HG03342 (cell line): ENCODE data around the gene MRPL45.
"Not testable (repeated sequence)": the region's sequence is repeated elsewhere in the genome, so short reads cannot be mapped to it uniquely, and the experiment has no call there.

Experiments used
- ATAC-seq: cut with Tn5 transposase; IDR thresholded peaks from one replicate; pipeline ENCODE4 v1.9.1; 2021; ENCODE audit warnings: mild to moderate bottlenecking, moderate library complexity; ENCODE audit not compliant: unreplicated experiment

MRPL45 gene

GRCh38 chr17:38296834-38297517 lies at the start of gene MRPL45:
TSS of gene MRPL45 (plus strand) at chr17:38297168. CDS start at chr17:38297184, 16 bp downstream.
- peak; percentile 92 for ATAC-seq

DNA sequence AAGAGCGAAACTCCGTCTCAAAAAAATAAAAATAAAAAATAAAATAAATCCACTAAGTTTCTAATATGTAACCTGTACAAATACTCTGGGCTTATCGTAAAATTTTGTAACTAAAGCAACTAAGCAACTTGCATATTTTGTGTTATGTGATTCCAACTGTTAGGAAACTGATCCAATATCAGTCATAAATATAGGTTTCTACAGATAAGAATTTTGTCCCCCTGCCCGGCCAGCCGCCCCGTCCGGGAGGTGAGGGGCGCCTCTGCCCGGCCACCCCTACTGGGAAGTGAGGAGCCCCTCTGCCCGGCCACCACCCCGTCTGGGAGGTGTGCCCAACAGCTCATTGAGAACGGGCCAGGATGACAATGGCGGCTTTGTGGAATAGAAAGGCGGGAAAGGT lies 43.8 kb upstream of the MRPL45 start:
- not testable (repeated sequence) for ATAC-seq

GRCh38 chr17:38254357-38254756 lies 42.6 kb upstream of the MRPL45 start:
- ATAC-seq, result not testable (repeated sequence)

GRCh38 chr17:38257013-38257621 lies 39.9 kb upstream of the MRPL45 start:
- ATAC-seq, result peak; percentile 78

GRCh38 chr17:38265974-38266506 lies 30.9 kb upstream of the MRPL45 start:
- ATAC-seq, result not testable (repeated sequence)

- ATAC-seq, result not testable (repeated sequence)
Measured at GRCh38 chr17:38266571-38266970, 30.4 kb upstream of the MRPL45 start.

DNA sequence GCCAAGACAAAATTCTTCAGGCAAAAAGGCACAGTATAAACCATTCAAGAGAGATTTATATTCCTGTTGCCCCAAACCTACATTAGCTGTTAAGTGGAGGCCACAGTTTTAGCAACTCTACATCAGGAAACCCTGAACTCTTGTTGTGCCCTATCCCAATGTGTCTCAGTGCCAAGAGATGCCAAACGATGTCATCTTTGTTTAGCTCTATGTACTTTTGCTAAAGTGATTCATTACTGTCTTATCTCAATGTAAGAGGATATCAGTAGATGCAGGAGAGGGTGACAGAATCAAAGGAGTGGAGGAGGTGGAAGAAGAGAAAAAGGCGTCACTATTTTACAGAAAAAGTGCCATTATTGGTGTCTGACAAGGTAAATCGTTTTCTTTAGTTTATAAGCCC lies 28.8 kb upstream of the MRPL45 start:
- not testable (repeated sequence) for ATAC-seq

- not testable (repeated sequence) for ATAC-seq
Measured at GRCh38 chr17:38269045-38269444, 27.9 kb upstream of the MRPL45 start.

- ATAC-seq, result not testable (repeated sequence)
Measured at GRCh38 chr17:38269552-38269951, 27.4 kb upstream of the MRPL45 start.

- ATAC-seq, result not testable (repeated sequence)
Measured at GRCh38 chr17:38285994-38286393, 11.0 kb upstream of the MRPL45 start.

DNA sequence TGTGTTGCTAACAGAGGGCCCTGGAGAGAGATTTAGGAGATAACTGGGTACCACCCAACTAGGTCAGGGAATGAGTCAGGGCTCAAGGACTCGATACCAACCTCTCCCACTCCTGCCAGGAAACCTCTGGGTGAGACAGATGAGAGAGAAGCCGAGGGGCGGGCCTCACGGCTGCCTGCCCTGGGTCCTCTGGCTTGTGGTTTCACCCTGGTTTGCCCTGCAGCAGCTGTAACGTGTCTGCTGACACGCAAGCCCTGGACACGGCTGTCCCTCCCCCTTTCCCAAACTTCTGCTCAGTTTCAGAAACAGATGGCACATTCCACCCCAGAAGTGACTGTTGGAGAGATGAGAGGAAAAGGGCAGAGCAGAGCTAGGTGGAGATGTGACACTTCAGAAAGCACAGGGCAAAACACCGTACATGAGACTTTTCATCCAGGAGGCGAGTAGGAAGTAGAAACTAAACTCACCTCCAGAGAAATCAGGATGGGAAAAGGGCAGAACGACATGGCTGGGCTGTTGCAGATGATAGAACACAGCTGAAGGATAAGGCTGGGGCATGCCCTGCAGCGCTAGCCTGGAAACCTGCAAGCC lies 10.4 kb upstream of the MRPL45 start:
- not testable (repeated sequence) for ATAC-seq

GRCh38 chr17:38288217-38288827 lies 8.6 kb upstream of the MRPL45 start:
- ATAC-seq, result not testable (repeated sequence)

DNA sequence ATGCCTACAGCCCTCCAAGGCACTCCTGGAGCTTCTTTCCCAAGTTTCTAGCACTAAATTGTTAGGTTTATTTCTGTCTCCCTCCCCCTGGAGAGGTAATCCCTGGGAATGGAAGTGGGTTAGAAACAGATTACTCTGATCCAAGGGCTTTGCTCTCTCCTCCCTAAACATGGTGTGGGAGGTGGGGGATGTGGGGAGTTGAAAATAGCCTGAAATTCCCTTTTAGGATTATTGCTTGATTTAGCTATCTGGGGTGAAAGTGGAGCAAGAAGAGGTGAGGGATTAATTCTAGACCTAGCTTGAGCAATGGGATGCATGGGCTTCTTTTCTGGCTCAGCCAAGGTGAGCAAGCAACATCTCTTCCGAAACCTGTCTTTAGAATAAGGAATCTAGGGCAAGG lies 7.2 kb upstream of the MRPL45 start:
- not testable (repeated sequence) for ATAC-seq

DNA sequence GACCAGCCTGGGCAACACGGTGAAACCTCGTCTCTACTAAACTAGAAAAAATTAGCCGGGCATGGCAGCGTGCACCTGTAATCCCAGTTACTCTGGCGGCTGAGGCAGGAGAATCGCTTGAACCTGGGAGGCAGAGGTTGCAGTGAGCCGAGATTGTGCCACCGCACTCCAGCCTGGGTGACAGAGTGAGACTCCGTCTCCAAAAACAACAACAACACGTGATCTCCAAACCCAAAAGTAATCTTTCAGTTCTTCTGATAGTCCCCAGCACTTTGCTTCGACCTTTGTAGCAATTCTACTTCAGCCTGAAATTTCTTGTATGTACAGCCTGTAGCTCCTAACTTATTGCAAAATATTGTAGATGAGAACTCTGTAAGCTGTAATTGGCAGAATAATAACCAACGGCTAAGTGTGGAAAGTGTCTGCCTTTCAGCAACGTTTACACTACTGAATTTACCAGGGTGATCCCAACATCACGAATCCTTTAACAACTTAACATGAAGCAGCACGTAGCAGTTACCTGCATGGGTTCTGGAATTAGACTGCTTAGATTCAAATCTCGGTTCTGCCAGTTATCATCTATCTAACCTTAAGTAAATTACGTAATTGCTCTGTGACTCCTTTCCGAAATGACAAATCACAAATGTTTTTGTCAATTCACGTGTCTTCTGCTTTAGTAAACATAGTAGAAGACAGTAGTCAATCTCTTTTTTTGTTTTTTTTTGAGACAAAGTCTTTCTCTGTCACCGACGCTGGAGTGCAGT lies 1.2 kb upstream of the MRPL45 start:
- not testable (repeated sequence) for ATAC-seq

DNA sequence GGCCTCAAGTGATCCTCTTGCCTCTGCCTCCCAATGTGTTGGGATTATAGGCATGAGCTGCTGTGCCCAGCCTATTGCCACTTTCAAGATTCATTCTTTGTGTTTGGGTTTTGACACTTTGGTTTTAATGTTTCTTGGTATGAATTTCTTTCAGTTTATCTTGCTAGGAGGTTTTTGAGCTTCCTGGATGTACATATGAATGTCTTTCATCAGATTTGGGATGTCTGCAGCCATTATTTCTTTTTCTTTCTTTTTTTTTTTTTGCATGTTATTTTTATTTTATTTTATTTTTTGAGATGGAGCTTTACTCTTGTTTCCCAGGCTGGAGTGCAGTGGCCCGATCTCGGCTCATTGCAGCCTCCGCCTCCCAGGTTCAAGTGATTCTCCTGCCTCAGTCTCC lies 18.5 kb downstream of the MRPL45 start:
- ATAC-seq, result no peak

GRCh38 chr17:38317081-38317480 lies 20.1 kb downstream of the MRPL45 start:
- ATAC-seq, result no peak

- ATAC-seq, result no peak
Measured at GRCh38 chr17:38320482-38320881, 23.5 kb downstream of the MRPL45 start.

DNA sequence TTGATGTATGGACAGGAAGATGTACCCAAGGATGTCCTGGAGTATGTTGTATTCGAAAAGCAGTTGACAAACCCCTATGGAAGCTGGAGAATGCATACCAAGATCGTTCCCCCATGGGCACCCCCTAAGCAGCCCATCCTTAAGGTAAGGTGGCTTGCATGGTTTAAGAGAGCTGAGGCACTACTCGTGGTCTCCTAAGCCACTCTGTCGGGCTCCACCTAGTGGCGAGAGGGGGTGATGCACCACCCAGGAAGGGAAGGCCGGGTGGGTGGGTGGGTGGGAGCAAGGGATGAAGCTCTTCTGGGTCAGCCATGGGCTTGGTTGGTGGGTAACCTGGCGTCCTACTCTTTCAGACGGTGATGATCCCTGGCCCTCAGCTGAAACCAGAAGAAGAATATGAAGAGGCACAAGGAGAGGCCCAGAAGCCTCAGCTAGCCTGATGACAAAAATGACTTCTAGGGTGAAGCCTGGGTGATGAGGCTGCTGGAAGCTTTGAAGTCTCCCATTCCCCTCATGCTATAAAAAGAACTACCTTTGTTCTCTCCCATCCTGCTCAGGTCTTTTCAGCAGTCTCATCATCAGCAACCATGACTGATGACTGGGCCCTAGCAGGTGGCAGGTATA lies 25.3 kb downstream of the MRPL45 start:
- no peak for ATAC-seq

DNA sequence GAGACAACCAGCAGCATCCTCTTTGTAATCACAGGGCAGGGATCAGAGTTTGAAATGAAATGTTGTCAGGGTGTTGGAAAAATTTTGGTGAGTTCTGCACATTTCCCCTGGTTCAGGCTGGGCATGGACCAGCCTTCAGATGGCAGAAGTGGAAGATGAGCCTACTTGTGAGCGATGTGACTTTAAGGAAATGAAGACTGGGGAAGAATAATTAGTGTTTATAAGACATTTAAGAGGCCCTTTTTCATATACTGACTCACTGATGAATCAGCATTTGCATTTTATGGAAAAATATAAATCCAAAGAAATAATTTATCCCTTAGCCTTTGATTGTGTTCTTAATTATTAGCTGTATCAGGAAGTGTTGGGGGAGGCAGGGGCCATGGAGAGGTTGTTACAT lies 25.9 kb downstream of the MRPL45 start:
- no peak for ATAC-seq

- ATAC-seq, result no peak
Measured at GRCh38 chr17:38324141-38324697, 27.3 kb downstream of the MRPL45 start.
